HG02973 (cell line): ENCODE measurements around the gene PTPRH.

Experiments used
- ATAC-seq: cut with Tn5 transposase; IDR thresholded peaks from one replicate; pipeline ENCODE4 v1.9.1; 2021; ENCODE audit warnings: moderate library complexity; ENCODE audit not compliant: unreplicated experiment

PTPRH gene

GRCh38 chr19:55133639-55134444 is 75.5 kb downstream of the PTPRH start:
- ATAC-seq, result no peak

GRCh38 chr19:55132453-55133129 is 76.7 kb downstream of the PTPRH start:
- ATAC-seq, result no peak

DNA sequence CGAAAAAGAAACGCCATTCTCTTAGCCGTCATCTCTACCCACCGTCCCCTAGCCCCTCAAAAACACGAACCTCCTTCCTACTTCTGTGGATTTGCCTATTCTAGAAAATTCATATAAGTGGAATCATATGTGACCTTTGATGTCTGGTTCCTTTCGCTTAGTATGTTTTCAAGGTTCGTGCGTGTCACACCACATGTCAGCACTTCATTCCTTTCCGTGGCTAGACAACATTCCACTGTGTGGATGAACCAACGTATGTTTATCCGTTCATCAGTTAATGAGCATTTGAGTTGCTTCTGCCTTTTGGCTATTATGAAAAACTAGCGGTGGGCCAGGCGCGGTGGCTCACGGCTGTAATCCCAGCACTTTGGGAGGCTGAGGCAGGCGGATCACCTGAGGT is 77.9 kb downstream of the PTPRH start:
- ATAC-seq, result no peak
